CD4-positive, alpha-beta T cell (primary cell): ENCODE data around the gene ZNF583. TPM values are rescaled to one million over a fixed set of nuclear protein-coding genes. Genes with fewer than 3 reads are reported as not detected.

ENCODE experiments used
- ATAC-seq: fragments of 200-7000 bp; cut with Tn5 transposase; one replicate; pipeline ENCODE4 v1.10.0; 2022; ENCODE audit warnings: mild to moderate bottlenecking; ENCODE audit not compliant: poor library complexity
- CTCF ChIA-PET: fragments of 350-600 bp; sonication (Branson Sonifier 250); formaldehyde crosslinking; loops from one replicate; lab custom pipeline; 2021; ENCODE audit warnings: antibody characterized with exemption, inconsistent platforms; lab: Charles Lee
- POLR2A ChIA-PET: fragments of 350-600 bp; sonication (Branson Sonifier 250); formaldehyde crosslinking; loops from one replicate; lab custom pipeline; 2021; ENCODE audit warnings: antibody characterized with exemption, inconsistent platforms; lab: Charles Lee
- DNase-seq, 14 experiments: peaks; one replicate each; pipeline ENCODE4 v3.0.0-alpha.2; 2013 to 2020; ENCODE audit warnings: mixed read lengths in 2 of 14
- H3K27ac ChIP-seq, 2 donors: one replicate each; pipeline versions ENCODE4 v1.5.1 to v1.7.0; 2013; ENCODE audit warnings: low read length in 2 of 2, low read depth in 1 of 2, mild to moderate bottlenecking in 1 of 2
- H3K27me3 ChIP-seq, 2 experiments: 1 replicate in 1 of 2; 2 replicates in 1 of 2; pipeline versions ENCODE4 v1.6.1 to v1.7.0; 2013; ENCODE audit warnings: low read length in 2 of 2, control low read depth in 1 of 2, mild to moderate bottlenecking in 1 of 2, moderate library complexity in 1 of 2; ENCODE audit not compliant: insufficient read depth in 2 of 2, control insufficient read depth in 1 of 2
- H3K36me3 ChIP-seq: one replicate; pipeline ENCODE4 v1.6.1; 2013; ENCODE audit warnings: low read length, control low read depth; ENCODE audit not compliant: insufficient read depth
- H3K4me1 ChIP-seq: one replicate; pipeline ENCODE4 v1.6.1; 2013; ENCODE audit warnings: low read length, control low read depth; ENCODE audit not compliant: insufficient read depth
- H3K4me3 ChIP-seq: one replicate; pipeline ENCODE4 v1.5.1; 2013; ENCODE audit warnings: mild to moderate bottlenecking, low read length, moderate library complexity
- H3K9me3 ChIP-seq, 2 experiments: 1 replicate in 1 of 2; 2 replicates in 1 of 2; pipeline versions ENCODE4 v1.6.1 to v1.7.0; 2013; ENCODE audit warnings: low read length in 2 of 2, mild to moderate bottlenecking in 2 of 2, control low read depth in 1 of 2, moderate library complexity in 1 of 2; ENCODE audit not compliant: control insufficient read depth in 1 of 2, insufficient read depth in 1 of 2
- H3K27ac Mint-ChIP-seq: one replicate; pipeline ENCODE4 v1.8.0; 2020; ENCODE audit warnings: mixed read lengths
- H3K27me3 Mint-ChIP-seq: one replicate; pipeline ENCODE4 v1.8.0; 2021; ENCODE audit warnings: mixed read lengths
- H3K36me3 Mint-ChIP-seq: one replicate; pipeline ENCODE4 v1.8.0; 2021; ENCODE audit warnings: low read depth, mixed read lengths
- H3K4me1 Mint-ChIP-seq: one replicate; pipeline ENCODE4 v1.8.0; 2021; ENCODE audit warnings: low read depth, mixed read lengths
- H3K4me3 Mint-ChIP-seq: one replicate; pipeline ENCODE4 v1.8.0; 2020; ENCODE audit warnings: mild to moderate bottlenecking, mixed read lengths
- H3K9me3 Mint-ChIP-seq: one replicate; pipeline ENCODE4 v1.8.0; 2020; ENCODE audit warnings: mixed read lengths
- intact Hi-C, 2 experiments: fragments of 100-400 bp; cut with DNase I in 1 of 2; cut with micrococcal nuclease in 1 of 2; formaldehyde crosslinking; loops; one replicate each; pipeline versions ENCODE4 v1.15.1 to v1.9.0; 2023 to 2025; cut with DNase I, micrococcal nuclease
- total RNA-seq, 174 experiments: library from RNA in 2 of 174; stranded (reverse) in 2 of 174; gene quantifications; one replicate each; pipeline ENCODE4 v1.2.3 and lab custom pipeline; 2021 to 2026
- TF ChIP-seq, protein P1 (sequence below): fragments of 200-600 bp; IDR thresholded peaks from one replicate; pipeline ENCODE4 v1.8.0; 2022; ENCODE audit warnings: antibody characterized with exemption, mild to moderate bottlenecking

The ZNF583 gene
- total RNA-seq, 2 experiments from 2014 or later, result 0.95 to 1.5 TPM

DNA sequence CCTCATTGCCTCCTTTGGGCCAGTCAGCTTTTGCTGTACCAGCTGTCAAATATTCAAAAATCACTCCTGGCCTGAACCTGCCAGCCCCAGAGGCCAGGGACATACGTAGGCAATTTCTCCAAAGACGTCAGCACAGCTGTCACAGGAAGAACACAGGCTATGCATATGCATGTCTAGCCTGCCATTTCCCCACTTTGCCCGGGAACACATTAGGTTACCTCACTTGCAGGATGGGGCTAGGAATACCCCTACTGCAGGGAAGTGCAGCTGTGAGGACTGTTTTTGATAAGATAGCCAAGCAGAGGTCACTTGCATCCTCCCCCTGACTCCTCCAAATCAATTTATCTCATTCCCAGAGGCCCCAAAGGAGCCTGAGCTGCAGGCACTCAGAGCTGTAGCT, 70.2 kb downstream of the ZNF583 start:
- ATAC-seq (no peak), DNase-seq (no peak)
- H3K36me3 Mint-ChIP-seq, result peaks cover 89% of the 10 kb centered on the region
- intact Hi-C loops, result no loop called here
- POLR2A ChIA-PET, result no interaction called here
- TF ChIP-seq, protein P1, sequence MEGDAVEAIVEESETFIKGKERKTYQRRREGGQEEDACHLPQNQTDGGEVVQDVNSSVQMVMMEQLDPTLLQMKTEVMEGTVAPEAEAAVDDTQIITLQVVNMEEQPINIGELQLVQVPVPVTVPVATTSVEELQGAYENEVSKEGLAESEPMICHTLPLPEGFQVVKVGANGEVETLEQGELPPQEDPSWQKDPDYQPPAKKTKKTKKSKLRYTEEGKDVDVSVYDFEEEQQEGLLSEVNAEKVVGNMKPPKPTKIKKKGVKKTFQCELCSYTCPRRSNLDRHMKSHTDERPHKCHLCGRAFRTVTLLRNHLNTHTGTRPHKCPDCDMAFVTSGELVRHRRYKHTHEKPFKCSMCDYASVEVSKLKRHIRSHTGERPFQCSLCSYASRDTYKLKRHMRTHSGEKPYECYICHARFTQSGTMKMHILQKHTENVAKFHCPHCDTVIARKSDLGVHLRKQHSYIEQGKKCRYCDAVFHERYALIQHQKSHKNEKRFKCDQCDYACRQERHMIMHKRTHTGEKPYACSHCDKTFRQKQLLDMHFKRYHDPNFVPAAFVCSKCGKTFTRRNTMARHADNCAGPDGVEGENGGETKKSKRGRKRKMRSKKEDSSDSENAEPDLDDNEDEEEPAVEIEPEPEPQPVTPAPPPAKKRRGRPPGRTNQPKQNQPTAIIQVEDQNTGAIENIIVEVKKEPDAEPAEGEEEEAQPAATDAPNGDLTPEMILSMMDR, result no peak
- no peak overlapping the region for H3K27ac Mint-ChIP-seq
- no peak overlapping the region for H3K4me3 Mint-ChIP-seq
- no peak overlapping the region for H3K27ac ChIP-seq
- CTCF ChIA-PET, result no interaction called here
- peaks cover 18% of the 10 kb centered on the region for H3K4me1 Mint-ChIP-seq
- H3K9me3 ChIP-seq, result peaks cover 67 to 86% of the 10 kb centered on the region in 2 experiments
- peaks cover 3% of the 10 kb centered on the region for H3K4me1 ChIP-seq
- peaks cover 19% of the 10 kb centered on the region for H3K9me3 Mint-ChIP-seq
- peaks cover 22% of the 10 kb centered on the region for H3K27me3 Mint-ChIP-seq
- H3K36me3 ChIP-seq, result no peaks in the 10 kb centered on the region
- no peak overlapping the region for H3K4me3 ChIP-seq
- H3K27me3 ChIP-seq, result peaks cover 6 to 23% of the 10 kb centered on the region in 2 experiments

DNA sequence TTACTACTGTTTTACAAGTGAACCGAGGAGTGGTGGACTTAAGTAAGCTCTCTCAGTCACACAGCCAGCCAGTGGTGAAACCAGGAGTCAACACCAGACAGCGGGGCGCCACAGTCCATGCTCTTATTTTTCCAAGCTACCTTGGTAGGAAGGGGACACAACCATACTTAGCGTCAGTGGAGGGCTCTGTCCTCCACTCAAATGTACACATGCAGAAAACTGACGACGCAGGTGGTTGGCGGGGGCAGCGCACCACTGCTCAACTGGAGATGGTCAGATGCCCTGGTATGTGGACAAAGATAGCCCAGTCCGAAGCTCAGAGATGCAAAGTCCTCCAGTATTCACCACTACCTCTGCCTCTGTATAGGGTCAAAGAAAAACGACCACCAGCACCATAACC, 72.0 kb downstream of the ZNF583 start:
- DNase-seq (no peak), ATAC-seq (no peak)
- H3K27me3 ChIP-seq, result peaks cover 9 to 23% of the 10 kb centered on the region in 2 experiments
- Mint-ChIP-seq H3K36me3 (peaks cover 79% of the 10 kb centered on the region), H3K27ac (peak overlapping the region; percentile 91), H3K9me3 (peaks cover 23% of the 10 kb centered on the region), H3K27me3 (peaks cover 30% of the 10 kb centered on the region), H3K4me1 (peaks cover 18% of the 10 kb centered on the region), H3K4me3 (no peak overlapping the region)
- no peak overlapping the region for H3K27ac ChIP-seq
- CTCF ChIA-PET, result no interaction called here
- POLR2A ChIA-PET, result no interaction called here
- no peak overlapping the region for H3K4me3 ChIP-seq
- intact Hi-C loops, result loop anchor here in 1 of 2 experiments (1.0 to 5.0 kb wide), 2 partner anchors 72 to 116 kb away; partner anchors contain the start of gene ZNF583
- TF ChIP-seq, protein P1, result no peak
- peaks cover 64 to 83% of the 10 kb centered on the region in 2 experiments for H3K9me3 ChIP-seq
- no peaks in the 10 kb centered on the region for H3K36me3 ChIP-seq
- H3K4me1 ChIP-seq, result peaks cover 3% of the 10 kb centered on the region

Other genes starting within 250 kb of the ZNF583 start
- not detected for gene GALP, start 228.3 kb upstream of the ZNF583 start, total RNA-seq
- not detected for gene ZSCAN5B, start 206.5 kb upstream of the ZNF583 start, total RNA-seq
- not detected for gene ZSCAN5C, start 202.1 kb upstream of the ZNF583 start, total RNA-seq
- not detected for gene EDDM13, start 131.6 kb upstream of the ZNF583 start, total RNA-seq
- gene ZSCAN5A, start 89.5 kb upstream of the ZNF583 start, total RNA-seq, result 1 to 10 TPM; 3.3 to 4.4 TPM
- 1 to 10 TPM; 1.5 to 1.8 TPM for gene ZNF582, start 10.8 kb upstream of the ZNF583 start, total RNA-seq
- 1 to 10 TPM; 3.6 to 4.1 TPM for gene ZNF667, start 73.0 kb downstream of the ZNF583 start, total RNA-seq
- gene ZNF471, start 103.5 kb downstream of the ZNF583 start, total RNA-seq, result 1 to 10 TPM; 2.2 to 2.5 TPM
- gene ZFP28, start 134.6 kb downstream of the ZNF583 start, total RNA-seq, result 1 to 10 TPM; 3.5 to 4.5 TPM
- under 1 TPM; 0.56 to 0.85 TPM for gene ZNF470, start 163.1 kb downstream of the ZNF583 start, total RNA-seq
- gene ZNF71, start 191.0 kb downstream of the ZNF583 start, total RNA-seq, result 1 to 10 TPM; 2.2 TPM
- not detected for gene SMIM17, start 238.8 kb downstream of the ZNF583 start, total RNA-seq